ENCODE results near the gene HEG1.

GRCh38 chr3:125098611-125099291 lies 43.0 kb upstream of the HEG1 start:
- TF ChIP-seq CTCF (IDR thresholded peaks at IDR 0.05) (no peak), POLR2A (IDR thresholded peaks at IDR 0.05) (no peak), EP300 (IDR thresholded peaks at IDR 0.05) (no peak), POLR2AphosphoS5 (IDR thresholded peaks at IDR 0.05) (no peak)
